ENCODE results near the gene MAGT1.
"Not testable (repeated sequence)": the region's sequence is repeated elsewhere in the genome, so short reads cannot be mapped to it uniquely, and the experiment has no call there.

The MAGT1 gene

GRCh38 chrX:77821989-77822388 lies 73.2 kb downstream of the MAGT1 start:
- not testable (repeated sequence) for DNase-seq

GRCh38 chrX:77820091-77820727 lies 75.0 kb downstream of the MAGT1 start:
- DNase-seq = no peak

GRCh38 chrX:77814210-77814609 lies 81.0 kb downstream of the MAGT1 start:
- no peak for DNase-seq

- DNase-seq = no peak
Measured at GRCh38 chrX:77802201-77802600, 93.0 kb downstream of the MAGT1 start.

- DNase-seq = no peak
Measured at GRCh38 chrX:77795124-77795523, 100.1 kb downstream of the MAGT1 start.

- no peak for DNase-seq
Measured at GRCh38 chrX:77793946-77794345, 101.3 kb downstream of the MAGT1 start.

GRCh38 chrX:77788050-77788449 lies 107.2 kb downstream of the MAGT1 start:
- no peak for DNase-seq

GRCh38 chrX:77786365-77786680 lies 108.9 kb downstream of the MAGT1 start:
- DNase-seq = no peak

GRCh38 chrX:77785486-77786364 lies 109.5 kb downstream of the MAGT1 start, which contains the start of gene ATRX:
ATRX (minus strand) TSS chrX:77786216; CDS start chrX:77786001, 215 bp downstream.
- peak; percentile 30 for DNase-seq

GRCh38 chrX:77779695-77780094 lies 115.5 kb downstream of the MAGT1 start:
- no peak for DNase-seq

GRCh38 chrX:77776659-77777058 lies 118.6 kb downstream of the MAGT1 start:
- DNase-seq = no peak
